ENCODE data around the gene COL5A3.

DNA sequence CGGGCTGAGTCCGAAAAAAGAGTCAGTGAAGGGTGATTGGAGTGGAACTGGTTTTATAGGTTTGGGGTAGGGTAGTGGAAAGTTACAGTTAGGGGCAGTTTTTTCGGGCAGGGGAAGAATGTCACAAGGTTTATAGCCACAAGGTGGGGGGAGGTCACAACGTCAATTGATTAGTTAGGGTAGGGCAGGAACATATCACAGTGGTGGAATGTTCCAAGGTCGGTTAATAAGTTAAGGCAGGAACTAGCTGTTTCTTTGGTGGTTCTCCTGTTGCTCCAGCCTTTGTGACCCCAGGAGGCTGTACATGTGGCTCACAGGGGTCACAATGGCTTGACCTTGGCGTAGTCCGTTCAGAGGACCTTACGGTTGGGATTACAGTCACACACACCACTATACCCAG, 23.3 kb upstream of the COL5A3 start:
- TF ChIP-seq, protein P1, sequence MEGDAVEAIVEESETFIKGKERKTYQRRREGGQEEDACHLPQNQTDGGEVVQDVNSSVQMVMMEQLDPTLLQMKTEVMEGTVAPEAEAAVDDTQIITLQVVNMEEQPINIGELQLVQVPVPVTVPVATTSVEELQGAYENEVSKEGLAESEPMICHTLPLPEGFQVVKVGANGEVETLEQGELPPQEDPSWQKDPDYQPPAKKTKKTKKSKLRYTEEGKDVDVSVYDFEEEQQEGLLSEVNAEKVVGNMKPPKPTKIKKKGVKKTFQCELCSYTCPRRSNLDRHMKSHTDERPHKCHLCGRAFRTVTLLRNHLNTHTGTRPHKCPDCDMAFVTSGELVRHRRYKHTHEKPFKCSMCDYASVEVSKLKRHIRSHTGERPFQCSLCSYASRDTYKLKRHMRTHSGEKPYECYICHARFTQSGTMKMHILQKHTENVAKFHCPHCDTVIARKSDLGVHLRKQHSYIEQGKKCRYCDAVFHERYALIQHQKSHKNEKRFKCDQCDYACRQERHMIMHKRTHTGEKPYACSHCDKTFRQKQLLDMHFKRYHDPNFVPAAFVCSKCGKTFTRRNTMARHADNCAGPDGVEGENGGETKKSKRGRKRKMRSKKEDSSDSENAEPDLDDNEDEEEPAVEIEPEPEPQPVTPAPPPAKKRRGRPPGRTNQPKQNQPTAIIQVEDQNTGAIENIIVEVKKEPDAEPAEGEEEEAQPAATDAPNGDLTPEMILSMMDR (IDR thresholded peaks at IDR 0.05): no peak
- TF ChIP-seq POLR2A (IDR thresholded peaks at IDR 0.05): no peak

Data from testis (tissue), 2 donors.